Right lung (tissue), 10 donors: ENCODE results near the gene RREB1. TPM values are rescaled to one million over a fixed set of nuclear protein-coding genes. Genes with fewer than 3 reads are reported as not detected.

Source experiments
- DNase-seq, 2 donors: peaks; one replicate each; pipeline ENCODE4 v3.0.0-alpha.2; 2013
- long read RNA-seq, 8 donors: transcript quantifications; one replicate each; lab custom pipeline, GENCODE V29; 2026
- polyA plus RNA-seq, 5 donors: library from polyadenylated mRNA; unstranded; fragments of 120-200 nt; gene quantifications; one replicate each; pipeline versions ENCODE4 v1.2.1 to v1.2.3, GENCODE V29; 2013; ENCODE audit warnings: inconsistent platforms in 1 of 5, low replicate concordance in 1 of 5; ENCODE audit not compliant: insufficient read length in 5 of 5, insufficient read depth in 1 of 5

RREB1 gene, protein sequence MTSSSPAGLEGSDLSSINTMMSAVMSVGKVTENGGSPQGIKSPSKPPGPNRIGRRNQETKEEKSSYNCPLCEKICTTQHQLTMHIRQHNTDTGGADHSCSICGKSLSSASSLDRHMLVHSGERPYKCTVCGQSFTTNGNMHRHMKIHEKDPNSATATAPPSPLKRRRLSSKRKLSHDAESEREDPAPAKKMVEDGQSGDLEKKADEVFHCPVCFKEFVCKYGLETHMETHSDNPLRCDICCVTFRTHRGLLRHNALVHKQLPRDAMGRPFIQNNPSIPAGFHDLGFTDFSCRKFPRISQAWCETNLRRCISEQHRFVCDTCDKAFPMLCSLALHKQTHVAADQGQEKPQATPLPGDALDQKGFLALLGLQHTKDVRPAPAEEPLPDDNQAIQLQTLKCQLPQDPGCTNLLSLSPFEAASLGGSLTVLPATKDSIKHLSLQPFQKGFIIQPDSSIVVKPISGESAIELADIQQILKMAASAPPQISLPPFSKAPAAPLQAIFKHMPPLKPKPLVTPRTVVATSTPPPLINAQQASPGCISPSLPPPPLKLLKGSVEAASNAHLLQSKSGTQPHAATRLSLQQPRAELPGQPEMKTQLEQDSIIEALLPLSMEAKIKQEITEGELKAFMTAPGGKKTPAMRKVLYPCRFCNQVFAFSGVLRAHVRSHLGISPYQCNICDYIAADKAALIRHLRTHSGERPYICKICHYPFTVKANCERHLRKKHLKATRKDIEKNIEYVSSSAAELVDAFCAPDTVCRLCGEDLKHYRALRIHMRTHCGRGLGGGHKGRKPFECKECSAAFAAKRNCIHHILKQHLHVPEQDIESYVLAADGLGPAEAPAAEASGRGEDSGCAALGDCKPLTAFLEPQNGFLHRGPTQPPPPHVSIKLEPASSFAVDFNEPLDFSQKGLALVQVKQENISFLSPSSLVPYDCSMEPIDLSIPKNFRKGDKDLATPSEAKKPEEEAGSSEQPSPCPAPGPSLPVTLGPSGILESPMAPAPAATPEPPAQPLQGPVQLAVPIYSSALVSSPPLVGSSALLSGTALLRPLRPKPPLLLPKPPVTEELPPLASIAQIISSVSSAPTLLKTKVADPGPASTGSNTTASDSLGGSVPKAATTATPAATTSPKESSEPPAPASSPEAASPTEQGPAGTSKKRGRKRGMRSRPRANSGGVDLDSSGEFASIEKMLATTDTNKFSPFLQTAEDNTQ (N-terminal part only)
- polyA plus RNA-seq, result 10 to 100 TPM; 22.1 to 27.4 (median 24.3) TPM
- long read RNA-seq, donor 1, partial matches to known transcripts, result 14 of 14 reads
- long read RNA-seq, donor 1, other reads (novel, unspliced or antisense), result 0 of 14 reads
- long read RNA-seq, donor 2, partial matches to known transcripts, result 6 of 7 reads
- long read RNA-seq, donor 2, other reads (novel, unspliced or antisense), result 0 of 7 reads
- long read RNA-seq, donor 3, result 0 reads
- long read RNA-seq, donor 4, result 0 reads
- long read RNA-seq, donor 5, partial matches to known transcripts, result 19 of 19 reads
- long read RNA-seq, donor 5, other reads (novel, unspliced or antisense), result 0 of 19 reads
- long read RNA-seq, donor 6, result 0 reads
- long read RNA-seq, donor 7, result 0 reads
- long read RNA-seq, donor 8, partial matches to known transcripts, result 5 of 5 reads
- long read RNA-seq, donor 8, other reads (novel, unspliced or antisense), result 0 of 5 reads

DNA sequence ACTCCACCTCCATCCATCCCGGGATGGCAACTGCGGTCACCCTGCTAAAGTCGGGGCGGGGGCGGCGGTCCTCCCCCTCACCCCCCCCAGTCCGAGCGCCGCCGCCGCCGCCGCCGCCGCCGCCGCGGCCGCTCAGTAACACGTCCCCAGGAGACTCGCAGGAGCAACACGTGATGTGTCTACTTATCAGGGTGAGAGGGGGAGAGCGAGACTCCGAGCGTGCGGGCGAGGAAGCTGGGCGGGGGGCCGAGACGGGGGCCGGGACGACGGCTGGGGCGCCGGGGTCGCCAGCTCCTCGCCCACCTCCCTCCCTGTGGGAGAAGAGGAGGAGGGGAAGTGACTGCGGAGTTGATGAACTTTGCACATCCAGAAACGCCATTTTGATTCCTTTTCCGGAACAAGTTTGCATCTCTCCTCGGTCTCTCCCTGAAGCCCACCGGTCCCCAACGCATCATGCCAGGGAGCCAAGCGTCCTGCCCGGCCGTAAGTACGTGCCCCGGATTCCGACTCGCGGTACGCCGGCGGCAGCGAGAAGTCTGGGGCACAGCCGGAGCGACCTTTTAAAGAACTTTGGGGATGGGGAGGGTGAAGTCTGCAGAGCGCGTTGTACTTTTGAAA lies at the start of gene RREB1:
Gene RREB1, plus strand, starts transcription at position 384 of the 618 bp plus-strand sequence. CDS start 73,951 bp downstream, outside the sequence.
- DNase-seq, result peak; percentile 59 to 65

DNA sequence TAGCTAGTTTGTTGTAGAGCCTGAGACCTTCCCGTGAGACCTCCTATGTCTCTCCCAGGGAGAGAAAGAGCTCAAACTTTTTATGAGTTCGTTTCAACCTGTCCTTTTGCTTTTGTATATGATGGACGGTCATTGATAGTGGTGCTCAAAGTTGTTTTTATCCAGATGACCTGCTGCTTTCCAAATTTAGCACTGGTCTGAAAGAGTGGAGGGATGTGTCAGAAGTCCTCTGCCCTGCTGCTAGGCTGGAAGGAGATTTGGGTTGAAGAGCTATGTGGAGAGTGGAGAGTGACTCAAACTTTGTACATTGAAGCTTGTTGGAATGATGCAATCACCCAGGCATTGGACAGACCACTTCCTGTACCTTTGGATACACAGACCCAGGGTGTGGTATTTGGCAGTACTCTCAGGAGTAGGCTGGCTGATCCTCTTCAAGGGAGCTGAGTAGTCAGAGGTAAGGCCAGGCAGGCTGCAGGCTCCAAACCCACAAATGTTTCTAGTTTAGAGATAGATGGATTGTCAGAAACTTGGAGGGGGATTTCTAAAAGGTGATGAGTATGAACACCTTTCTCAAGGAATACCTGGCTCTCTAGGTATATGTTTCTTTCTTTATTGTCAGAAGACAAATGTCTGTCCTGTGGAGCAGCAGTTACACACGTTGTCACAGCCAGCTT lies 49.4 kb upstream of the RREB1 start:
- peak; percentile 19 to 33 for DNase-seq

DNA sequence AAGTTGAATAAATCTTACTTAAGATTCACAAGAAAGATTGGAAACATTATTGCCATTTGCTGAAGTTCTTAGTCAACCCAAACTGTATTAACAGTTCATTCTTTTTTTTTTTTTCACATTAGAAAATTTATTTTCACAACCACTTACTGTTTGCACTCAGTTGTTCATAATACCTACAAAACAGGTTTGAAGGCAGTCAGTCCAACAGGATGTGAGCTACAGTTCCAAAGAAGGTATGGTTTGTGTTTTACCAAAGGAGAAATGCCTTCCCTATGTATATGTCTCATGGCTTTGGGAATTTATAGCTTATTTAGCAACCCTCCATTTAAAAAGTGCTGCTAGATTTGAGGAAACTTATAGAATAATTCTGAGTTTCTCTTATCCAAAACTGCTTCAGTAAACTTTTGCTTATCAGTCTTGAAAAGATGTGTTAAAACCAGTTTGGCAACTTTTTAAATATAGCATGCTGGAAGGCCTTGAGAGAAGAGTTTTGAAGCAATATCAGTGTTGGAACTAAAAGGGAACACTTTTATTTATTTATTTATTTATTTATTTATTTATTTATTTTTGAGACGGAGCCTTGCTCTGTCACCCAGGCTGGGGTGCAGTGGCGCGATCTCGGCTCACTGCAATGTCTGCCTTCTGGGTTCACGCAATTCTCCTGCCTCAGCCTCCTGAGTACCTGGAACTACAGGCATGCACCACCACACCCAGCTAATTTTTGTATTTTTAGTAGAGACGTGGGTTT lies 46.8 kb upstream of the RREB1 start:
- DNase-seq, result peak in 1 of 2 donors; percentile 27

DNA sequence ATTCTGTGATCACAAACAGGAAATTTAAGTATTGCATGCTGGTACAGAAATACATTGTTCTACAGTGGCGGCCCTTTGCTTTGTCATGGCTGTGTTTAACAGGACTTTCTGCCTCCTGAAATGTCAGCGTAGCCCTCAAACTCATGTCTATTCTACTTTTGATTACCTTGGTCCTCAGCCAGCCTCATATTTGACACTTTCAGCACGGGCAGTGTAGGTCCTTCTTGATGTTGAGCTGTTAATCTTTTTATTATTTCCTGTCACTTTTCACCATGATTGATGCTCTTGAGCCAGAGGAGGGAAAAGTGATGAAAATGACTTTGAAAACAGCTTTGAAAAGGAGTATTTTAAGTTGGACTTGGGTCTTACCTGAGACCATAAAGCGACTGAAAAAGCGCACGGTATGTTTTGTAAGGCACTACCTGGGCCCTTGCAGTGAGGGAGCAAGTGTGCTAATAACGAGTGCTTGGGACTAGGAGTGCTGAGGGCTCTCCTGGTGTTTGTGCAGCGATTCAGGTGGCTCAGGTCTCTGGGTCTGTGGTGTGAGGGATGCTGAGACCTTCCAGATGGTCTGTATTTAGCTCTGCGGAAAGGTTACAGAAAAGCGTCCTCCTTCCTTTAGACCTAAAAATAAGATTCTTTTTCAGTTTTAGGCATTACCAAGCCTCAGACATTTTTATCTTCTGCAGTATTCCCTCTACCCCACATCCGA lies 45.2 kb upstream of the RREB1 start:
- no peak for DNase-seq

DNA sequence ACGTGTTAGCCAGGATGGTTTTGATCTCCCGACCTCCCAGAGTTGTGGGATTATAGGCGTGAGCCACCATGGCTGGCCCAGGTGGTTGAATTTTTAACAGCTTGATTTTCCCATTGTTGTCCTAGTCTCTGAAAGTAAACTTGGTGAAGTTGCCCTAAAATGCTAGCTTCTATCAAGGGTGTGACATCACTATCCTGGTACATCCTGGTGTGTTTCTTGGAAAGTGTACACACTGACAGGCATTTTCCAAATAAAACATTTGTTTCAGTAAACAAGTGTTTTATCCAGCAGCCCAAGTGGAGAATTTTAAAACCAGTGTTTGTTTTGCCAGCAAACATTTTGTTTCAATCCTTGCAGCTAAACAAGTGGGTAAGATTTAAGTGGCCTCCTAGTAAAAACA lies 40.5 kb upstream of the RREB1 start:
- DNase-seq, result no peak

DNA sequence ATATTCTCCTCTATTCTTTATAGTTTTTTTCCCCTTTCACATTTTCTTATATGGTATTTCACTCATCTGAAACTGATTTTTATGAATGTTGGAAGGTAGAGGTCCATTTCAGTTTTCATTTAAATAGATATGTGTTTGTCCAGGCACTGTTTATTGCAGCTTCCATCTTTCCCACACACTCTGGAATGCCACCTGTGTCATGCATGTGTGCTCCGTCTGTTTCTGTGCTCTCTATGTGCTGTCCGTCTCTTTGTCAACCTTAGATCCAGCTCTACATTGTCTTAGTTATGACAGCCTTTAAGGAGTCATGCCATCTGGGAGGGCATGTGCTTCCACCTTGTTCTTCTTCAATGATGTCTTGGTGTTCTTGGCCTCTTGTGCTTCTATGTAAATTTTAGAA lies 36.4 kb upstream of the RREB1 start:
- no peak for DNase-seq

DNA sequence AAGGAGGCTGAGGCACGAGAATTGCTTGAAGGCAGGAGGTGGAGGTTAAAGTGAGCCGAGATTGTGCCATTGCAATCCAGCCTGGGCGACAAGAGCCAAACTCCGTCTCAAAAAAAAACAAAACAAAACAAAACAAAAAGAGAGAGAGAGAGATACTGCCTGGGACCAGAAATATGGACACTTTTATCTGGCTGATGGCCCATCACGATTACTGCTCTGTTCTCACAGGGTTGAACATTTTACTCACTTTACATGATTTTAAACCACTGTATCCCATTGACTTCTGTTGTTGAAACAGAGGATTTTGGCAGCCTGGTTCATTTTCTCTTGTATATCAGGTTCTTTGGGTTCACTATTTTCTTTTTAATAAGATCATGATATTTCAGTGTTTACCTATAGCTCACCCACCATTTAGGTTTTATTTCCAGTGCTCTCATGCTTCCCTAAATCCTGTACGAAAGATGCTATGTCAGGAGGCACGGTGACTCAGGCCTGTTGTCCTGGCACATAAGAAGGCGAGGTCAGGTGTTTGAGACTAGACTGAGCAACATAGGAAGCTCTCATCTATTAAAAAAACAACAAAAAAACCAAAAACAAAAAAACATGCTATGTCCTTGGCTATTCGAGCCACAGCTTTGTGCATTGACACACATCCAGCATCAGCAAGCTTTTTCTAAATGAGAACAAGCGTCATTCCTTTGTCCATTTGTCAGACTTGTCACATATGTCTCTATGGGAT lies 34.5 kb upstream of the RREB1 start:
- DNase-seq, result no peak

DNA sequence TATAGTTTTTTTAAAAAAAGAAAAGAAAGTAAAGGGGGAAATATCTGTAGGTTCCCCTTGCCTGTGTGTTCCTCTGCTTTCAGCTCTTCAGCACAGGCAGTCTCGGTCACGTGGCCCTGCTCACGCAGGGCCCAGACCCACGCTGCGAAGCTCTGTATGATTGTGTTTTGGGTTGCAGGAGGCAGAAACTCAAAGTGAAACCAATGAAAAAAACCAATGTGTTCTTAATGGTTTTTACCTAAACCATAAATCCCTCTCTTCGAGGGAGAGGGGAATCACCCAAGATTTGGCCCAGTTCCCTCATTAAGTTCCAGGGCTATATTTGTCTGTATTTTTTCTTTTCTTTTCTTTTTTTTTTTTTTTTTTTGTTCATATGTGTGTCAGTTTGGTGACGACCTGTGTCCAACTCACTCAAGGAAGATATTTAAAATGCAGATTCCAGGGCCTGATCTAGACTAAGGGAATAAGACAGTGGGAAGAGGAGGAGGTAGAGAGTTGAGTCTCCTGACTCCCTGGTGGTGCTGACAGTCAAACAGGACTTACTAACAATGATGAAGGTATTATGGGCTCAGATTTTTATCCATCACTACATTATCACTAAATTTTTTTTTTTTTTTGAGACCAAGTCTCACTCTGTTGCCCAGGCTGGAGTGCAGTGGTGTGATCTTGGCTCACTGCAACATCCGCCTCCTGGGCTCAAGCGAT lies 33.8 kb upstream of the RREB1 start:
- no peak for DNase-seq

DNA sequence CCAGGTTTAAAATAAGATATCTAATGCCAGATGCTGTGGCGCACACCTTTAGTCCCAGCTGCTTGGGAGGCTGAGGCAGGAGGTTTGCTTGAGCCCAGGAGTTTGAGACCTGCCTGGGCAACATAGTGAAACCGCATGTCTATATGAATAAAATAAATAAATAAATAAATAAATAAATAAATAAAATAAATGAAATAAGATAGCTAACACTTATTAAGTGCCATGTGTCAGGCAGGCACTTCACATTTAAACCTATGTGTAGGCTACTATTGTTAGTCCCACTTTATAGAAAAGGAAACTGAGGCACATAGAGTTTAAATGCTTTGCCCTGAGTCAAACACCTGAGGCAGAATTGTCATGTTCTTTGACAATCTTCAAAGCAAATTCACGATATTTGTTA lies 32.9 kb upstream of the RREB1 start:
- no peak for DNase-seq

DNA sequence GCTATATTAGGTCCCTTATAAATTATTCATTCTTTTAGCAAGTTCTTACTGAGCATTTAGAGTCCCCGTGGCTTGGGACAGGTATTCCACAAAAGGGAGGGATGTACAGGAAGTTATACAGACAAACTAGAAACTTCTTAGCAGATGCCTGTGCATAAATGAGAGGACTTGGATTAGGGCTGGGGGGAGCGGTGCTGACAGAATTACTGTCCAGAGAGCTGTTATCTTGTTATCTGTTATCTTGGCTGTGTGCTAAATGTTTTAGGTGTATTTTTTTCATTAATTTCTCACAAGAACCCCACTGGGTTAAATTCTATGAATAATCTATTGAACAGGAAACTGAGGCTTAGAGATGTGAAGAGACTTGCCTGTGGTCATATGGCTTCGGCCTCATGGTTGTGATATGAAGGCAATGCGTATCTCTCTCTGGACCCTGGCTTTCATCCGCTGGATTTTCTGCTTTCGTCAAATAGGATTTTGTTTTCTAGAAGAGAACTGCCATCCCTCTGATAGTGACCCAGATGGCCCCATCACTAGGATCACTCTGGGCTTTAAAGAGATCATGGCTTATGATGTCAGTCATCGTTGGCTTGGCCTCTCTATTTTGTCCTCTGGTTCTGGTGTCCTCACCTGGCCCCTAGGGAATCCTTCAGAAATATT lies 32.3 kb upstream of the RREB1 start:
- DNase-seq, result no peak

DNA sequence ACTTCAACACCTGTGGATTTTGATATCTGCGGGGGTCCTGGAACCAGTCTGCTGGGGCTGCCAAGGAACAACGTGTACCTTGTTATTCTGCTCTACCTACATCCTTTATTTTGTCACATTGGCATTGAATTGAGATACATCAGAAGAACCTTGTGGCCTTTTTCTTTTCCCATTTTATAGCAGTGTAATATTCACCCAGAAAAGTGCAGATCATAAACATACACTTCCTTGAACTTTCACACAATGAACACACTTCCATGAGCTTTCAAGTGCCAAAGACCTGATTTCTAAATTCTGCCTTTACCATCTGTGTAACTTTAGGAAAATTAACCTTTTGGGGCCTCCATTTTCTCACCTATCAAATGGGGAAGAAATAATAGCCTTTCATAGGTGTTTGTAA lies 29.9 kb upstream of the RREB1 start:
- no peak for DNase-seq

DNA sequence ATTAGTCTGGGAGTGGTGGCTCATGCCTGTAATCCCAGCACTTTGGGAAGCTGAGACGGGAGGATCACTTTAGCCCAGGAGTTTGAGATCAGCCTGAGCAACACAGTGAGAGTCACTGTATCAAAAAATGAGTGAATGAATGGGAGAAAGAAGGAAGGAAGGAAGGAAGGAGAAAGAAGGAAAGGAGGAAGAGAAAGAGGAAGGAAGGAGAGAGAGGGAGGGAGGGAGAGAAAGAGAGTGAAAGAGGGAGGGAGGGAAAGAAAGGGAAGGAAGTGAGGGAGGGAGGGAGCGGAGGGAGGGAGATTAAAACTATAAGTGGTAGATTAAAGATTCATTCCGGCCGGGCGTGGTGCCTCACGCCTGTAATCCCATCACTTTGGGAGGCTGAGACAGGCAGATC lies 28.9 kb upstream of the RREB1 start:
- no peak for DNase-seq

DNA sequence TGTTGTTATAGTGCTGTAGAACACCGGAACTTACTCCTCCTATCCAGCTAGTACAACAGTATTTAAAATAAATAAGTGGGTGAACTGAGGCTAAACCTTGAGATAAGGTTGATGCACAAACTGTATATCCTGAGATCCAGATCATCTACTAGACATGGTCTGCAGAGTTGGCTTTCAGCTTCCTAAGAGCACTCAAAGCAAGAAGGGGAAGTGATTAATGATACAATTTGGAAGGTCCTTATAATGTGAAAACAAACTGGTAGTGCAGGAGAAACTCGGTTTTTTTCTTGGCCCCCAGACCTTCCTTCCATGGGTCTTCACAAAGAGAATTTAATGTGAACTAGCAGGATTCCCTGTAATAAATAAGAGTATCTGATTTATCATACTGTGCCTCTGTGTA lies 27.4 kb upstream of the RREB1 start:
- no peak for DNase-seq

DNA sequence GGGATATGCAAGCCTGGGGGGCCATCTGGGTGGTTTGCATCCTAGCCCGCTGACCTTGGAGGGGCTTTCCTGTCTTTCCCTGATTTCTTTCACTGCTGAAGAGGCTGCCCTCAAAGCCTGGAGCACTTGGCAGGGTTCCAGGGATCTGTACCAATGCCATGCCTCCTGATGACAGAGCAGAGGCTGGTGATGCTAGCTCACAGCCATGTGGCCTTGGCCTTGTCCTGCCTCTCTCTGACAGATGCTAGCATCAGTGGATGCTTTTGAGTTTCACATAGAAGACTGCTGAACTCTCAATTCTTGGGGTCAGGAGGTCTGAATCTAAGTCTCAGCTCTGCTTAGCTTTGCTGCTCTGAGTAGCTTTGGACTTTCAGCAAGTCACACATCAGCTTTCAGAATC lies 21.9 kb upstream of the RREB1 start:
- DNase-seq, result no peak

DNA sequence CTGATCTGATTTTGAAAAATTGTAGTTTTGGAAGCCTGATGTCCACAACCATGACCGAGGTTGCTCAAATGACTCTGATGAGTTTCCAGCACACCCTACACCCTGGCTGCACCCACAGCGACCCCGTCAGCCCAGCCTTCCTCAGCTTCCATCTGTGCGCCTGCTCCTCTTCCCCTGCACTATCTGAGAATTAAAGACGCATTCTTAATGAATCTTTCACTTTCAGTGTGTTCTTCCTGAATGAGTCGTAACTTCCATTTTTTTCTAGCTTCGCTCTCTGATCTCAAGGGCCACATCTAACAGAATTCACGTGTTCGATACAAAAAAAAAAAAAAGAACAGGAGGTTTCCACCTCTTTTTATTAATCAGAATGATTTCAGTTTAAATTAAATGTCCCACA lies 21.3 kb upstream of the RREB1 start:
- no peak for DNase-seq

DNA sequence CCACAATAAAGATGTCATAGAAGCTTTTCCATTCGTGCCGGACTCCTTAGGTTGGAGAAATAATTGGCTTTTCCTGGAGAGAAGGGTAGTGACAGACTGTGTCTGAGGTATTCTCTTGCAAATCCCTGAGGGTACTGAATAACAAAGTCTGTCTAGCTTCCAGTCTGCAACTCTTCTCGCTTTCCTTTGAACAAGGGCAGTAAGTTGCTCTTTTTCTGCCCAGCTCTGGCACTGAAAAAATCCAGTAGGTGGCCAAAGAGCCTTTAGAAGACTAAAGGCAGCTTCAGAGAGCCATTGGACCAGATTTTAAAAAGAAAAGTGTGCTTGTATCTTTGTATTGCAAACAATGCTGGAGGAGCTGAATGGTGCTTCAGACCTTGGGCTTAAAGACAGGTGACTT lies 20.7 kb upstream of the RREB1 start:
- DNase-seq, result no peak
